Skeletal muscle cell (primary cell): Measurements from ENCODE around the gene PPP6R3.
A peak's percentile ranks its signal among the peaks of the same experiment; 100 is the strongest.

Experiments used
- DNase-seq: peaks from one replicate; pipeline ENCODE4 v3.0.0-alpha.2; 2010; ENCODE audit warnings: low read depth
- H3K4me3 ChIP-seq: 2 replicates; pipeline ENCODE4 v1.5.1; 2011; ENCODE audit warnings: low read depth, mild to moderate bottlenecking, control low read depth, low read length, moderate library complexity

Gene PPP6R3

GRCh38 chr11:68460741-68461574, at the start of gene PPP6R3:
Gene PPP6R3 (plus strand): TSS chr11:68460752. CDS start chr11:68537665, 76,913 bp downstream.
- no peak for DNase-seq
- H3K4me3 ChIP-seq = peak within 1 kb of the TSS; percentile 70

DNA sequence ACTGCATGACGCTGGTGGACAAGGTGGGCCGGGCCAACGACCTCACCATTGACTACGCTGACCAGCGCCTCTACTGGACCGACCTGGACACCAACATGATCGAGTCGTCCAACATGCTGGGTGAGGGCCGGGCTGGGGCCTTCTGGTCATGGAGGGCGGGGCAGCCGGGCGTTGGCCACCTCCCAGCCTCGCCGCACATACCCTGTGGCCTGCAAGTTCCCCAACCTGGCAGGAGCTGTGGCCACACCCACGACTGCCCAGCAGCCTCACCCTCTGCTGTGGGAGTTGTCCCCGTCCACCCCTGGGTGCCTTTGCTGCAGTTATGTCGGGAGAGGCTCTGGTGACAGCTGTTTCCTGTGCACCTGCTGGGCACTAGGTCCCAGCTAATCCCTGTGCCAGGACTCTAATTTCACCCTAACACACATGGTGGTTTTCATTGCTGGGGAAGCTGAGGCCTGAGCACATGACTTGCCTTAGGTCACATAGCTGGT, 49.0 kb upstream of the PPP6R3 start:
- no peak overlapping the region for H3K4me3 ChIP-seq
- peak; percentile 24 for DNase-seq

GRCh38 chr11:68412593-68413475, 47.7 kb upstream of the PPP6R3 start:
- DNase-seq = peak; percentile 59
- H3K4me3 ChIP-seq = no peak overlapping the region

DNA sequence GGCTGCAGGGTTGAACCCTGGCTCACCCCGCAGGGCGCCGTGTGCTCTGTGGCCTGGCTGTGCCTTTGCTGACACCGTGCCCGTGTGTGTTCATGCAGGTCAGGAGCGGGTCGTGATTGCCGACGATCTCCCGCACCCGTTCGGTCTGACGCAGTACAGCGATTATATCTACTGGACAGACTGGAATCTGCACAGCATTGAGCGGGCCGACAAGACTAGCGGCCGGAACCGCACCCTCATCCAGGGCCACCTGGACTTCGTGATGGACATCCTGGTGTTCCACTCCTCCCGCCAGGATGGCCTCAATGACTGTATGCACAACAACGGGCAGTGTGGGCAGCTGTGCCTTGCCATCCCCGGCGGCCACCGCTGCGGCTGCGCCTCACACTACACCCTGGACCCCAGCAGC, 47.0 kb upstream of the PPP6R3 start:
- DNase-seq = no peak
- H3K4me3 ChIP-seq = no peak overlapping the region

GRCh38 chr11:68414496-68415221, 45.9 kb upstream of the PPP6R3 start:
- no peak overlapping the region for H3K4me3 ChIP-seq
- no peak for DNase-seq

GRCh38 chr11:68416070-68416578, 44.4 kb upstream of the PPP6R3 start:
- H3K4me3 ChIP-seq = no peak overlapping the region
- no peak for DNase-seq

GRCh38 chr11:68418648-68419047, 41.9 kb upstream of the PPP6R3 start:
- no peak overlapping the region for H3K4me3 ChIP-seq
- no peak for DNase-seq

DNA sequence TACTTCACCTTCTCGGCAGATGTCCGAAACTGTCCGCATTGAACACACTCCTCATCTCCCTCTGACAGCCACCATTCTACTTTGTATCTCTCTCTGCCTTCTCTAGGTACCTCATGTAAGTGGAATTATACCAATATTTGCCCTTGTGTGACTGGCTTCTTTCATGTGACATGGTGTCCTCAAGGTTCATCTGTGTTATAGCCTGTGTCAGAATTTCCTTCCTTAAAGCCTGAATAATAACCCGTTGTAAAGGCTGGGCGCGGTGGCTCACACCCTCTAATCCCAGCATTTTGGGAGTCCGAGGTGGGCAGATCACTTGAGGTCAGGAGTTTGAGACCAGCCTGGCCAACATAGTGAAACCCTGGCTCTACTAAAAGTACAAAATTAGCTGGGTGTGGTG, 40.4 kb upstream of the PPP6R3 start:
- no peak overlapping the region for H3K4me3 ChIP-seq
- DNase-seq = no peak

- H3K4me3 ChIP-seq = no peak overlapping the region
- DNase-seq = no peak
These were observed 37.1 kb upstream of the PPP6R3 start for GRCh38 chr11:68423481-68423880.

DNA sequence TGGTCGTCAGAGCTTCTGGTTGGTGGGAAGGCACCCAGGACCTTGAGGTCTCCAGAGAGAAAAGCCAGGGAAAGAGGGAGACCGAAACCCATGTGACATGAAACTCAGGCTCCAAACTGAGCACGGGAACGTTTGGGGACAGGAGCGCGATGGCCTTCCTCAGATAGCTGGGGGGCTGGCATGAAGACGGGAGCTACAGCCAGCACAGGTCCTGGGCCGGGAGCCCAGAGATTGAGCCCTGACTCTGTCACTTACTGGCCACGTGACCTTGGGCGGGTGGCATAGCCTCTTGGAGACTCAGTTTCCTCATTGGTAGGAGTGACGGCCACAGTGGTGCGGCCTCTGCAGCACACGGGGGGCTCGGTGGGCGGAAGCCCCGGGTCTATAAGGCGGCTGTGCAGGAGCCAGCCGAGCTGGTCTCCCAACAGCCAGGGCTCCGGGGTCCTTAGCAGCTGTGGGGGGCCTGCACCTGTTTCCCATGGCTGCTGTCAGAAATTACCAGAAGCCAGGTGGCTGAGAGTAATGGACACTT, 36.4 kb upstream of the PPP6R3 start:
- no peak for DNase-seq
- no peak overlapping the region for H3K4me3 ChIP-seq

- DNase-seq = no peak
- no peak overlapping the region for H3K4me3 ChIP-seq
These were observed 35.3 kb upstream of the PPP6R3 start for GRCh38 chr11:68424981-68425865.

DNA sequence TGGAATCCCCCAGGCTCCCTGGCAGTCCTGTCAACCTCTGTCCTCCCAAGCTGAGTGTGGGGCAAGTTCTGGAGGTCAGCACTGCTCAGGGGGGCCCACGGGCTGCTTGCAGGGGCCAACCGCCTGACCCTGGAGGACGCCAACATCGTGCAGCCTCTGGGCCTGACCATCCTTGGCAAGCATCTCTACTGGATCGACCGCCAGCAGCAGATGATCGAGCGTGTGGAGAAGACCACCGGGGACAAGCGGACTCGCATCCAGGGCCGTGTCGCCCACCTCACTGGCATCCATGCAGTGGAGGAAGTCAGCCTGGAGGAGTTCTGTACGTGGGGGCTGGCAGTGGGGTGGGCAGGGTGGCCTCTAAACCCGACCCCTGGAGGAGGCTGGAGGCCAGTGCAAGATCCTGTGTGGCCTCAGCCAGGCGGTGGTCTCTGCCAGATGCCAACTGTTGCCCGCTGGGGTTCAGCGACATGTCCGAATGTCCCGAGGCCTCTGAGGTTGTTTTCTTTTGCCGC, 34.6 kb upstream of the PPP6R3 start:
- DNase-seq = no peak
- no peak overlapping the region for H3K4me3 ChIP-seq

DNA sequence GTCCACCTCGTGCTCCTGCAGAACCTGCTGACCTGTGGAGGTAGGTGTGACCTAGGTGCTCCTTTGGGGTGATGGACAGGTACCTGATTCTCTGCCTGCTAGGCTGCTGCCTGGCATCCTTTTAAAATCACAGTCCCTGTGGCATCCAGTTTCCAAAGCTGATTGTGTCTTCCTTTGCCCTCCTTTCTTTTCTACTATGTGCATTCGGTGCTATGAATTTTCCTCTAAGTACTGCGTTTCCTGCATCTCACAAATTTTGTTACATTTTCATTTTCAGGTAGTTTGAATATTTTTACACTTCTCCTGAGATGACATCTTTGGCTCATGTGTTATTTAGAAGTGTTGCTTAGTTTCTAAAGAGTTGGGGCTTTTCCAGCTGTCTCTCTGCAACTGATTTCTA, 30.9 kb upstream of the PPP6R3 start:
- no peak for DNase-seq
- H3K4me3 ChIP-seq = no peak overlapping the region

GRCh38 chr11:68430384-68430783, 30.2 kb upstream of the PPP6R3 start:
- DNase-seq = no peak
- no peak overlapping the region for H3K4me3 ChIP-seq

- no peak overlapping the region for H3K4me3 ChIP-seq
- DNase-seq = no peak
These were observed 29.8 kb upstream of the PPP6R3 start for GRCh38 chr11:68430801-68431200.

DNA sequence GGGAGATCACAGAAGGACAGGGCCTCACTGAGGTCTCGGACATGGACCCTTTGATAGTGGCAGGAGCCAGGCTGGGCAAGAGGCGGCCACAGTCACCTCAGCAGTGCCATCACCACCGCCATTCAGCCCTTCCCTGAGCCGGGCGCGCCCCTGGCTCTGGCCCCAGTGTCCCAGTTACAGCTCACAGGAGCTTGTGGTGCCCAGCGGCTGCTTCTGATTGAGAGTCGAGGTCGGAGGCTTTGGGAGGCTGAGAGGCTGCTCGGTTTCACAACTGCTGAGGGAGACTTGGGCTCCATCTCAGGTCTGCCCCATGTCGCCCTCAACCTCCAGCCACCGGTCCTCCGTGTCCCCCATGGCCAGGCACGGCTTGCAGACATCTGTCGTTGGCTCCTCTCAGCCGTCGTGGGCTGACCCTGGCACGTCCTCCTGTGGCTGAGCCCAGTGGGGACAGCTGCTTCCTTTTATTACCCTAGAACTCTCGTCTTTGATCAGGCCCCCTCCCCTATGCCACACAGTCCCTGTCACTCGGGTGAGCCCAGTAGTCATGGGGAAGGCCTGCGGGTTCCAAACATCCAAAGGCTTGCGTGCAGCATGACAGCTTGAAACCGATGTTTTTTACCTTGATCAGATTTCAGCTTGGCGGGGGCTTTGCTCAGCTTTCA, 28.4 kb upstream of the PPP6R3 start:
- no peak for DNase-seq
- no peak overlapping the region for H3K4me3 ChIP-seq

DNA sequence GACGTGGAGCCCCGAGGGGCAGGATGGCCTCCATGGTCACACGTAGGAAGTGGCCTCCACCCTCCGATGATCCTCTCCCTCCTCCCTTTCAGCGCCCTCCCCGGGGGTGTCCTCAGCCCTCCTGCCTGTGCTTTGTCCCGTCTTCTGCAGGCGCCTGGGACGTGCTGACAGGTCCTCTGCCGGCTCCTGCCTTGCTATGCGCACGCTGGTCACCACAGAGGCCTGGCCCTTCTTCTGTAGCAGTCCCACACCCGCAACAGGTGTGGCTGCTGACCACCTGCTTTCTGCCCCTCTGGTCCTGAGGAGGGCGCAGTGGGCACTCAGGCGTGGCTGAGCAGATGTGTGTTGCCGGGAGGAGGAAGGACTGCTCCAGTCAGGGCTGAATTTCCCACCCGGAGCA, 27.7 kb upstream of the PPP6R3 start:
- DNase-seq = no peak
- no peak overlapping the region for H3K4me3 ChIP-seq

GRCh38 chr11:68433541-68433940, 27.0 kb upstream of the PPP6R3 start:
- no peak for DNase-seq

More at GRCh38 chr11:68433541-68433940, 27.0 kb upstream of the PPP6R3 start:
- H3K4me3 ChIP-seq = no peak overlapping the region
